ENCODE measurements around the gene MSI2.

DNA sequence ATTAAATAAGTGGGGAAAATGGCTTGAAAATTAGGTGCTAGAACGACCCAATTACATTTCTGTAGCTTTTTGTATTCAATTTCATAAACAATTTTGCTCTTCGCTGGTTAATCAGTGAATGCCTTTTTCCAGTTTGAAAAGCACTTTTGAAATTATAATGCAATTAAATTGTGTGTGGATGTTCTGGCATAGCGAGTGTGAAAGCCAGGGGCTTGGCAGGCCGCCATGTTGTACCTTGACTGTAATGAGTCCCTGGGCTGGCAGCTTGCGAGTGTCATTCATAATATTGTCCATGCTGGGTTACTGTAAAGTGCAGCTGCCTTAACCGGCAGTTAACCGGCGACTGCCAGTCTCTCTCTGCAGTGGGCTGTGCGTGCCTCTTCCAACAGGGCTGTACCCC lies 310.9 kb downstream of the MSI2 start:
- TF ChIP-seq EZH2phosphoT487 (IDR thresholded peaks at IDR 0.05; ENCODE audit: insufficient read depth, low read depth), result no peak
- no peak for TF ChIP-seq EZH2 (IDR thresholded peaks at IDR 0.05; ENCODE audit: insufficient read depth, poor library complexity, severe bottlenecking)

Measured in GM23248 (cell line).